Colonic mucosa (tissue), 4 donors: Measurements from ENCODE around the gene SLC10A3. TPM values are rescaled to one million over a fixed set of nuclear protein-coding genes. Genes with fewer than 3 reads are reported as not detected.

Experiments
- DNase-seq: peaks from one replicate; pipeline ENCODE4 v3.0.0-alpha.2; 2020
- H3K27ac ChIP-seq: fragments of 200-600 bp; one replicate; pipeline ENCODE4 v1.8.0; 2021
- H3K27me3 ChIP-seq: fragments of 200-600 bp; one replicate; pipeline ENCODE4 v1.8.0; 2021
- H3K36me3 ChIP-seq: fragments of 200-600 bp; one replicate; pipeline ENCODE4 v1.8.0; 2021
- H3K4me1 ChIP-seq: fragments of 200-600 bp; one replicate; pipeline ENCODE4 v1.8.0; 2021; ENCODE audit warnings: mild to moderate bottlenecking
- H3K4me3 ChIP-seq: fragments of 200-600 bp; one replicate; pipeline ENCODE4 v1.8.0; 2021
- H3K9ac ChIP-seq, 2 donors: one replicate each; pipeline ENCODE4 v1.7.0; 2013; ENCODE audit warnings: control low read depth in 2 of 2, low read depth in 2 of 2, low read length in 2 of 2
- H3K9me3 ChIP-seq: fragments of 200-600 bp; one replicate; pipeline ENCODE4 v1.8.0; 2021
- CTCF ChIP-seq: fragments of 200-600 bp; IDR thresholded peaks from one replicate; pipeline ENCODE4 v1.8.0; 2022; ENCODE audit warnings: antibody characterized with exemption, mild to moderate bottlenecking
- intact Hi-C: fragments of 100-400 bp; cut with DNase I; formaldehyde crosslinking; loops from one replicate; pipeline ENCODE4 v1.14.1; 2022
- total RNA-seq, 2 donors: library from RNA; stranded (reverse); fragmentation: NEBNext Ultra II Directional in 1 of 2; extraction: Animal tissue kit (Norgen Biotek cat#: 25700) in 1 of 2; gene quantifications; one replicate each; pipeline ENCODE4 v1.2.1, GENCODE V29; 2021
- donor health status: healthy.
- donor health status: DM: no; HTN: no; CAD: no.
- donor health status: DM: no; HTN: no; CAD: no.

The SLC10A3 gene
- total RNA-seq, 2 donors from 2014 or later: 23.0 to 24.5 TPM

- no peak for TF ChIP-seq CTCF
- Histone ChIP-seq H3K4me3 (no peak overlapping the region), H3K27me3 (no peaks in the 10 kb centered on the region), H3K36me3 (no peaks in the 10 kb centered on the region), H3K27ac (no peak overlapping the region), H3K9ac (no peak overlapping the region), H3K9me3 (no peaks in the 10 kb centered on the region), H3K4me1 (no peaks in the 10 kb centered on the region)
- no peak for DNase-seq
- intact Hi-C loops: no loop called here
Observed at GRCh38 chrX:154513716-154514115, 23.3 kb upstream of the SLC10A3 start.

- DNase-seq: no peak
- Histone ChIP-seq H3K36me3 (no peaks in the 10 kb centered on the region), H3K9ac (no peak overlapping the region), H3K27me3 (no peaks in the 10 kb centered on the region), H3K27ac (no peak overlapping the region), H3K4me3 (no peak overlapping the region), H3K4me1 (no peaks in the 10 kb centered on the region), H3K9me3 (no peaks in the 10 kb centered on the region)
- TF ChIP-seq CTCF: no peak
- intact Hi-C loops: no loop called here
Observed at GRCh38 chrX:154512879-154513553, 22.6 kb upstream of the SLC10A3 start.

GRCh38 chrX:154511761-154512160 is 21.3 kb upstream of the SLC10A3 start:
- H3K9me3 ChIP-seq: no peaks in the 10 kb centered on the region
- H3K4me3 ChIP-seq: no peak overlapping the region
- no peak for DNase-seq
- H3K27me3 ChIP-seq: no peaks in the 10 kb centered on the region
- H3K36me3 ChIP-seq: no peaks in the 10 kb centered on the region
- no peaks in the 10 kb centered on the region for H3K4me1 ChIP-seq
- no peak overlapping the region for H3K27ac ChIP-seq
- no peak for TF ChIP-seq CTCF
- H3K9ac ChIP-seq: no peak overlapping the region
- intact Hi-C loops: no loop called here

GRCh38 chrX:154509455-154509854 is 19.0 kb upstream of the SLC10A3 start:
- Histone ChIP-seq H3K9ac (no peak overlapping the region), H3K9me3 (no peaks in the 10 kb centered on the region), H3K4me1 (no peaks in the 10 kb centered on the region), H3K27ac (no peak overlapping the region), H3K36me3 (no peaks in the 10 kb centered on the region), H3K4me3 (no peak overlapping the region), H3K27me3 (no peaks in the 10 kb centered on the region)
- no peak for DNase-seq
- TF ChIP-seq CTCF: no peak
- intact Hi-C loops: no loop called here

GRCh38 chrX:154508384-154508745 is 17.9 kb upstream of the SLC10A3 start:
- Histone ChIP-seq H3K36me3 (no peaks in the 10 kb centered on the region), H3K4me3 (no peak overlapping the region), H3K27me3 (no peaks in the 10 kb centered on the region), H3K27ac (no peak overlapping the region), H3K4me1 (no peaks in the 10 kb centered on the region), H3K9ac (no peak overlapping the region), H3K9me3 (no peaks in the 10 kb centered on the region)
- TF ChIP-seq CTCF: no peak
- intact Hi-C loops: no loop called here
- DNase-seq: no peak
